ENCODE measurements around the gene ABCA3.

Gene ABCA3

GRCh38 chr16:2350500-2350899, 10.0 kb upstream of the ABCA3 start:
- no peak for DNase-seq

- DNase-seq, result no peak
These were observed 2.7 kb upstream of the ABCA3 start for GRCh38 chr16:2343211-2343610.

- no peak for DNase-seq
These were observed 1.2 kb upstream of the ABCA3 start for GRCh38 chr16:2341456-2342447.

GRCh38 chr16:2339521-2340484, 725 bp downstream of the ABCA3 start:
- DNase-seq, result peak; percentile 32

GRCh38 chr16:2337431-2338296, 2.9 kb downstream of the ABCA3 start:
- DNase-seq, result no peak

GRCh38 chr16:2335286-2335895, 5.1 kb downstream of the ABCA3 start:
- DNase-seq, result no peak

GRCh38 chr16:2333772-2334379, 6.7 kb downstream of the ABCA3 start:
- DNase-seq, result no peak

- DNase-seq, result no peak
These were observed 7.3 kb downstream of the ABCA3 start for GRCh38 chr16:2333231-2333630.

- no peak for DNase-seq
These were observed 8.6 kb downstream of the ABCA3 start for GRCh38 chr16:2331931-2332267.

GRCh38 chr16:2331199-2331930, 9.2 kb downstream of the ABCA3 start:
- no peak for DNase-seq

GRCh38 chr16:2329532-2329931, 11.0 kb downstream of the ABCA3 start:
- no peak for DNase-seq

- DNase-seq, result no peak
These were observed 12.1 kb downstream of the ABCA3 start for GRCh38 chr16:2328428-2328827.

- DNase-seq, result no peak
These were observed 14.3 kb downstream of the ABCA3 start for GRCh38 chr16:2326191-2326590.

GRCh38 chr16:2325791-2326190, 14.7 kb downstream of the ABCA3 start:
- DNase-seq, result no peak

GRCh38 chr16:2325181-2325580, 15.3 kb downstream of the ABCA3 start:
- no peak for DNase-seq

- DNase-seq, result no peak
These were observed 16.1 kb downstream of the ABCA3 start for GRCh38 chr16:2324296-2324859.

GRCh38 chr16:2323701-2324100, 16.8 kb downstream of the ABCA3 start:
- no peak for DNase-seq

- no peak for DNase-seq
These were observed 20.9 kb downstream of the ABCA3 start for GRCh38 chr16:2319606-2320005.

- DNase-seq, result no peak
These were observed 23.1 kb downstream of the ABCA3 start for GRCh38 chr16:2317231-2318020.

All from CD4-positive, alpha-beta T cell treated with Interleukin-21 for 1 hour (primary cell).